Stromal cell of bone marrow (primary cell): ENCODE measurements around the gene VASN.
A peak's percentile ranks its signal among the peaks of the same experiment; 100 is the strongest.

Source experiments
- DNase-seq: peaks from one replicate; pipeline ENCODE4 v3.0.0-alpha.2; 2012; ENCODE audit warnings: low read depth

Gene VASN

GRCh38 chr16:4372578-4373355 is 1.1 kb downstream of the VASN start:
- no peak for DNase-seq

- no peak for DNase-seq
Measured at GRCh38 chr16:4373356-4373908, 1.8 kb downstream of the VASN start.

- peak; percentile 88 for DNase-seq
Measured at GRCh38 chr16:4373909-4374742, 2.5 kb downstream of the VASN start.

- DNase-seq, result no peak
Measured at GRCh38 chr16:4375717-4376116, 4.1 kb downstream of the VASN start.

GRCh38 chr16:4376126-4376892 is 4.7 kb downstream of the VASN start:
- peak; percentile 81 for DNase-seq

GRCh38 chr16:4376893-4377572 is 5.4 kb downstream of the VASN start:
- no peak for DNase-seq

- DNase-seq, result no peak
Measured at GRCh38 chr16:4377573-4378154, 6.0 kb downstream of the VASN start.

- no peak for DNase-seq
Measured at GRCh38 chr16:4378161-4378666, 6.6 kb downstream of the VASN start.

- no peak for DNase-seq
Measured at GRCh38 chr16:4378999-4379690, 7.5 kb downstream of the VASN start.

GRCh38 chr16:4380119-4381063 is 8.7 kb downstream of the VASN start:
- DNase-seq, result no peak

GRCh38 chr16:4381072-4381934 is 9.7 kb downstream of the VASN start:
- DNase-seq, result no peak

GRCh38 chr16:4381935-4382794 is 10.5 kb downstream of the VASN start:
- DNase-seq, result no peak

GRCh38 chr16:4382795-4383357 is 11.2 kb downstream of the VASN start:
- no peak for DNase-seq

- DNase-seq, result no peak
Measured at GRCh38 chr16:4383591-4384444, 12.2 kb downstream of the VASN start.

- no peak for DNase-seq
Measured at GRCh38 chr16:4384509-4384942, 12.9 kb downstream of the VASN start.
